Measurements from ENCODE around the gene TXNIP. TPM values are rescaled to one million over a fixed set of nuclear protein-coding genes. Genes with fewer than 3 reads are reported as not detected.

The TXNIP gene
- total and polyA plus RNA-seq, 2 of the 4 experiments (the other 2 are of a cell fraction): 36.4 to 77.2 TPM

GRCh38 chr1:145961109-145961424, 35.3 kb downstream of the TXNIP start:
- WGBS, 2 experiments (ENCODE audit: extremely low coverage in 2 of 2, insufficient read length in 1 of 2): 10% methylated on average over 6 of the region's 22 CpGs; no CpG with 5 or more reads in 1 of the 2 experiments
- Histone ChIP-seq H3K4me1 (ENCODE audit: control insufficient read depth, insufficient read depth, low read length) (peaks cover 28% of the 10 kb centered on the region), H3K36me3 (ENCODE audit: control insufficient read depth, insufficient read depth, low read length) (no peaks in the 10 kb centered on the region), H2BK20ac (ENCODE audit: low read depth, low read length) (no peak overlapping the region), H4K8ac (ENCODE audit: low read depth in 2 of 2, low read length in 2 of 2) (peak overlapping the region; percentile 69 to 90; a peak in 3 of 4 replicates), H3K27ac (ENCODE audit: insufficient read depth, low read length) (peak overlapping the region; percentile 88), H2AFZ (replicated peaks; ENCODE audit: low read length, poor library complexity) (peak overlapping the region; percentile 93), H4K20me1 (ENCODE audit: insufficient read depth, low read length) (no peaks in the 10 kb centered on the region), H2AK9ac (replicated peaks; ENCODE audit: low read depth, low read length, poor library complexity) (peak overlapping the region; percentile 87), H3K4ac (ENCODE audit: low read depth, low read length) (peak overlapping the region; percentile 44), H3K18ac (ENCODE audit: low read depth, low read length) (peak overlapping the region; percentile 61; the same call in 1 of the 2 replicates), H3K56ac (ENCODE audit: extremely low read depth, insufficient read depth, low read length) (no peak overlapping the region), H3K9me1 (ENCODE audit: insufficient read depth, low read length) (peaks cover 10% of the 10 kb centered on the region), H2BK15ac (ENCODE audit: low read depth, low read length) (peak overlapping the region; percentile 3; the same call in 1 of the 3 replicates), H3K79me1 (ENCODE audit: low read depth in 1 of 2, low read length in 2 of 2) (peaks cover 4 to 53% of the 10 kb centered on the region in 2 experiments; a peak in 3 of 4 replicates), H4K91ac (ENCODE audit: insufficient read depth, low read depth, low read length) (peak overlapping the region; percentile 19; the same call in 1 of the 2 replicates), H3K27me3 (ENCODE audit: control insufficient read depth, insufficient read depth, low read length) (no peaks in the 10 kb centered on the region), H2BK120ac (ENCODE audit: low read depth, low read length) (peak overlapping the region; percentile 70; the same call in 1 of the 2 replicates), H3K4me2 (ENCODE audit: low read depth, low read length) (peak overlapping the region; percentile 84), H3K23ac (ENCODE audit: low read depth, low read length) (peak overlapping the region; percentile 91), H3K9me3 (ENCODE audit: control insufficient read depth, insufficient read depth, low read length) (no peaks in the 10 kb centered on the region), H3K14ac (replicated peaks; ENCODE audit: low read depth, low read length) (peak overlapping the region; percentile 41), H4K5ac (ENCODE audit: low read depth, low read length) (peak overlapping the region; percentile 72), H3K9ac (ENCODE audit: low read depth, low read length) (peak overlapping the region; percentile 91), H2AK5ac (ENCODE audit: low read depth, low read length) (peak overlapping the region; percentile 82), H3K4me3 (ENCODE audit: insufficient read depth, low read depth, low read length) (peak overlapping the region; percentile 91), H2BK5ac (ENCODE audit: low read depth, low read length, poor library complexity, severe bottlenecking) (peak overlapping the region; percentile 64)
- in situ Hi-C loops (cut with MboI; ENCODE audit: low sequenced_read_pairs): no loop called here
- CTCF ChIA-PET: interaction anchor here (0.5 kb wide), 1 partner anchor 156 kb away, joined by 3 read pairs; no protein-coding TSS in a partner anchor
- no TSS peak for BruUV-seq (replicated peaks)
- POLR2A ChIA-PET (ENCODE audit: unreplicated experiment): no interaction called here
- intact Hi-C loops (cut with micrococcal nuclease): no loop called here
- TF ChIP-seq CEBPB (IDR thresholded peaks at IDR 0.05; ENCODE audit: low read depth, low read length) (no peak), CHD1 (IDR thresholded peaks at IDR 0.05; ENCODE audit: low read depth, low read length) (no peak), MAZ (IDR thresholded peaks at IDR 0.05; ENCODE audit: borderline replicate concordance, low read depth, low read length) (no peak), CTCF (conservative IDR thresholded peaks at IDR 0.05; ENCODE audit: low read depth, low read length) (no peak), POLR2A (IDR thresholded peaks at IDR 0.05; ENCODE audit: low read depth, low read length) (no peak), RCOR1 (IDR thresholded peaks at IDR 0.05; ENCODE audit: insufficient replicate concordance, low read length) (no peak), ELK1 (IDR thresholded peaks at IDR 0.05; ENCODE audit: borderline replicate concordance, low read depth, low read length) (no peak), NFE2L2 (IDR thresholded peaks at IDR 0.05; ENCODE audit: low read depth, low read length) (no peak), MXI1 (IDR thresholded peaks at IDR 0.05; ENCODE audit: borderline replicate concordance, low read depth, low read length) (no peak), MAFK (IDR thresholded peaks at IDR 0.05; ENCODE audit: low read depth, low read length) (no peak), SMC3 (IDR thresholded peaks at IDR 0.05; ENCODE audit: low read depth, low read length) (no peak), FOS (IDR thresholded peaks at IDR 0.05; ENCODE audit: low read depth, low read length) (no peak), BHLHE40 (IDR thresholded peaks at IDR 0.05; ENCODE audit: low read depth, low read length) (no peak), RAD21 (IDR thresholded peaks at IDR 0.05; ENCODE audit: low read length) (no peak), RFX5 (IDR thresholded peaks at IDR 0.05; ENCODE audit: low read depth, low read length) (no peak)
- TF ChIP-seq, protein P1, sequence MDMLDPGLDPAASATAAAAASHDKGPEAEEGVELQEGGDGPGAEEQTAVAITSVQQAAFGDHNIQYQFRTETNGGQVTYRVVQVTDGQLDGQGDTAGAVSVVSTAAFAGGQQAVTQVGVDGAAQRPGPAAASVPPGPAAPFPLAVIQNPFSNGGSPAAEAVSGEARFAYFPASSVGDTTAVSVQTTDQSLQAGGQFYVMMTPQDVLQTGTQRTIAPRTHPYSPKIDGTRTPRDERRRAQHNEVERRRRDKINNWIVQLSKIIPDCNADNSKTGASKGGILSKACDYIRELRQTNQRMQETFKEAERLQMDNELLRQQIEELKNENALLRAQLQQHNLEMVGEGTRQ (IDR thresholded peaks at IDR 0.05; ENCODE audit: low read depth, low read length): no peak
- dilution Hi-C loops (cut with HindIII; ENCODE audit: low sequenced_read_pairs, unreplicated experiment): no loop called here
- ATAC-seq (ENCODE audit: low read depth) (no peak), DNase-seq (no peak)
